Mucosa of gallbladder (tissue), 1 donor: ENCODE results near the gene CD151. TPM values are rescaled to one million over a fixed set of nuclear protein-coding genes. Genes with fewer than 3 reads are reported as not detected.

ENCODE experiments used
- DNase-seq: peaks from one replicate; pipeline ENCODE4 v3.0.0-alpha.2; 2020; ENCODE audit warnings: low spot score
- total RNA-seq: library from RNA; stranded (reverse); gene quantifications from one replicate; pipeline ENCODE4 v1.2.1, GENCODE V29; 2021
- donor health status: DM: no; HTN: no; CAD: no.

CD151 gene
- total RNA-seq, 1 donor from 2014 or later = 442 TPM

DNA sequence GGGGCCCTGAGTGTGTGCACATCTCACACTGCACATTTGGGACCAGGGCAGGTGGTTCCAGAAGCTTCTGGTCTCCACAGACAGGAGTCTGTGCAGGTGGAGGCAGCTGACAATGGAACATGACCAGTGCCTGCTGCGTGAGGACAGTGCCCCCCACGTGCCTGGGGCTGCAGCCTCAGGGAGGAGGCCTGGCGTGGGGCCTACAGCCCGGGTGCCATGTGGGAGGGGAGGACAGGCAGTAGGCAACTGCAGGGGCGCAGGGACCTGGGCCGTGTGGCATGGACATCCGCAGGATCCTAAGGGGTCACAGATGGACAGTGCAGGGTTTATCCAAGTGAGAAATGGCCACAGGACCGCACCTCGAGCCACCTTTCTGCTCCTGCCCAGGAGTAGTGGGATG, 38.7 kb downstream of the CD151 start:
- DNase-seq = no peak

GRCh38 chr11:872799-873198, 40.0 kb downstream of the CD151 start:
- no peak for DNase-seq

- DNase-seq = no peak
Measured at GRCh38 chr11:873706-874105, 41.0 kb downstream of the CD151 start.

- DNase-seq = no peak
Measured at GRCh38 chr11:875203-875602, 42.5 kb downstream of the CD151 start.

GRCh38 chr11:875769-876301, 43.1 kb downstream of the CD151 start:
- no peak for DNase-seq

DNA sequence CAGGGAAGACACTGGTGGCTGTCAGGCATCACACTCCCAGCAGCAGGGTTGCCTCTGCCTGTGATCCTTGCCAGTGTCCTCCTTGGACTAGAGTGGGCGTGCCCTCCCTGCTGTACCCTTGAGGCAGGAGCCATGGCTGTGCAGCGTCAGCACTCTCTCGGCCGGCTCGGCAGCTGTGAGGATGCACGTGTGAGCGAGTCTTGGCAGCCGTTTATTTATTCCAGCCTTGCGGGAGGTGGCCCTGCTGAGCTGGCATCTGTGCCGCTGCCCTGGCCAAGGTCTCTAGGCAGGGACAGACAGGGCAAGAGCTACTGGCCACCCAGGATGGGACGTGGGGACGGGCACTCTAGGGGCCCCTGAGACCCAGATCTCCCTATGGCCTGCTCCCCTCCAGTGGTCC, 43.8 kb downstream of the CD151 start:
- DNase-seq = peak; percentile 25

- no peak for DNase-seq
Measured at GRCh38 chr11:877565-877964, 44.8 kb downstream of the CD151 start.

DNA sequence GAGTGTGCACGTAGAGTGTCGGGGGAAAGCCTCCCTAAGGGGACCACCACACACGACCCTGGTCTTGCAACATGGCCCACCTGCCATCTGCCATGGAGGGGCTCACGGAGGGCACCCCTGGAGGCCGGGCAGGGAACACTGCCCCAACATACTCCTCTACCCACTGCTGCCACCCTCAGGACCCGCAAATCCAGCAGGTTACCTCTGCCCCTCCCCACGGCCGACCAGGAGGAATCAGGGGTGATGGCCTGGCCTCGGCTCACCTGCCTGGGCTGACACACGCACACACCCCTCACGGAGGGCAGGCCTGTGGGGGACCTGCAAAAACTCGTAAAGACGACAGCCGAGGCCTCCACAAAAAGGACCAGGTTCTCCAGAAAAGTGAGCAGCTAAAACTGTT, 47.7 kb downstream of the CD151 start:
- no peak for DNase-seq

GRCh38 chr11:882596-882995, 49.8 kb downstream of the CD151 start:
- no peak for DNase-seq

DNA sequence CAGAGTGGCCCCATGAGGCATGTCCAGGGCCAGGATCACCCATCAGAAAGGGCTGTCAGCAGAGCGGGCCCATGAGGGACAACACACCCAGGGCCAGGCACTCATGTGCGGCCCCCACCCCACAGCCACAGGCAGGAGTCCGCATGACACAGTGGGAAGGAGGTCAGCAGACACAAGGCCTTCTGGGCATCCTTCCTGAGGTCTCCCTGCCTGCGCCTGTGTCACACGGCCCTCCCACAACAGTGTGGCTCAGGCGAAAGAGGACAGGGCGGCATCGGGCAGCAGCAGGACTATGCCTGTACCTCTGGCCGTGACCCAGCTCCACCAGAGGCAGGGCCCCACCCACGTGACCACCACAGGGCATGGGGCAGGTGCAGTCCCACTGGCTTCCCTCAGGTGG, 50.8 kb downstream of the CD151 start:
- DNase-seq = no peak

- DNase-seq = no peak
Measured at GRCh38 chr11:884578-885070, 51.9 kb downstream of the CD151 start.

DNA sequence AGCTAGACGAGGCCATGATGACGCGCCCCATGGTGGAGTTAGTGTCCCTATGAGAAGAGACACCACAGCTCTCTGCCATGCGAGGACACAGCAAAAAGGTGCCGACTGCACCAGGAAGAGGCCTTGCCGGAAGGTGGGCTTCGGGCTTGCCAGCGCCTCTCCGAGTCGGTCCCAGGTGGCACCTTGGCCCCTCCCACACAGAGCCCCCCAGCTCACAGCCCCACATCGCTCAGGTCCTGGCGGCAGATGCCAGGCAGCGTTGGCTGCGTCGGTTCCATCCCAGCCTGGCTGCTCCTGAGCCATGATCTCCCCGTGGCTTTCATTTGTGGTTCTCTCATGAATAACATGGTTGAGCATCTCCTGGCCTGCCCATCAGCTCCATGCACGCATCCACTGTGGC, 53.8 kb downstream of the CD151 start:
- no peak for DNase-seq

DNA sequence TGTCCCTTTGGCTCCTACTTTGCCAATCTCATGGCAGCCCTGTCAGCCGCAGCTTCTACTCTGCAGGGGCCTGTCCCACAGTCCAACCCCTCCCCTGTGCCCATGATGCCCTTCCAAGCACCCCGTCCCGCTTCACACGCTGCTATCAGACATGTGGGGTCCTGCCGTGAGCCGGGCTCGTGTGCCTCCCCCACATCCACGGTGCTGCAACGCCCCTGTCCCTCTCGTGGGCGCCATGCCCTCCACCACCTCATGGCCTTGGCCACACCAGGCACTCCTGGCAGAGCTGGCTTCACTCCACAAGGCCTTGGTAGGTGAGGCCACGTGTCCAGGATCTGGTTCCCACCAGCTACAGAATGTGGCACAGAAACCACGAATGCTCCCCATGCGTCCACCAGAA, 54.8 kb downstream of the CD151 start:
- no peak for DNase-seq

Other genes starting within 250 kb of the CD151 start
- gene IRF7, start 217.0 kb upstream of the CD151 start, total RNA-seq = 54.0 TPM
- 89.6 TPM for gene CDHR5, start 208.0 kb upstream of the CD151 start, total RNA-seq
- not detected for gene SCT, start 205.8 kb upstream of the CD151 start, total RNA-seq
- gene DRD4, start 195.7 kb upstream of the CD151 start, total RNA-seq = 2.6 TPM
- 45.0 TPM for gene DEAF1, start 137.7 kb upstream of the CD151 start, total RNA-seq
- 52.0 TPM for gene TMEM80, start 137.1 kb upstream of the CD151 start, total RNA-seq
- 228 TPM for gene EPS8L2, start 126.7 kb upstream of the CD151 start, total RNA-seq
- 176 TPM for gene TALDO1, start 85.5 kb upstream of the CD151 start, total RNA-seq
- 85.9 TPM for gene GATD1, start 55.5 kb upstream of the CD151 start, total RNA-seq
- 0.49 TPM for gene CEND1, start 42.9 kb upstream of the CD151 start, total RNA-seq
- 16.3 TPM for gene SLC25A22, start 34.7 kb upstream of the CD151 start, total RNA-seq
- gene PIDD1, start 27.7 kb upstream of the CD151 start, total RNA-seq = 27.7 TPM
- 1,317 TPM for gene RPLP2, start 23.0 kb upstream of the CD151 start, total RNA-seq
- 159 TPM for gene PNPLA2, start 14.0 kb upstream of the CD151 start, total RNA-seq
- 40.5 TPM for gene CRACR2B, start 5.0 kb upstream of the CD151 start, total RNA-seq
- gene POLR2L, start 9.6 kb downstream of the CD151 start, total RNA-seq = 108 TPM
- 34.6 TPM for gene TSPAN4, start 9.9 kb downstream of the CD151 start, total RNA-seq
- 101 TPM for gene CHID1, start 77.9 kb downstream of the CD151 start, total RNA-seq
- 91.8 TPM for gene AP2A2, start 92.9 kb downstream of the CD151 start, total RNA-seq
- 173 TPM for gene MUC6, start 203.8 kb downstream of the CD151 start, total RNA-seq
- 0.26 TPM for gene MUC2, start 241.9 kb downstream of the CD151 start, total RNA-seq